Stomach (tissue), 9 donors: ENCODE measurements around the gene NCAPD2. TPM values are rescaled to one million over a fixed set of nuclear protein-coding genes. Genes with fewer than 3 reads are reported as not detected.

Experiments used
- DNase-seq, 2 donors: peaks; one replicate each; pipeline versions ENCODE4 v3.0.0 to v3.0.0-alpha.2; 2013 to 2019
- H3K27ac ChIP-seq, 5 donors: fragments of 200-600 bp in 4 of 5; sonication (generic) in 4 of 5; one replicate each; pipeline ENCODE4 v1.5.1; 2013 to 2019; ENCODE audit warnings: mild to moderate bottlenecking in 1 of 5, moderate library complexity in 1 of 5
- H3K27me3 ChIP-seq, 3 donors: fragments of 200-600 bp; sonication (generic); one replicate each; pipeline ENCODE4 v1.5.1; 2017 to 2019; ENCODE audit warnings: mixed run types in 1 of 3
- H3K36me3 ChIP-seq, 4 donors: fragments of 200-600 bp; sonication (generic); 1 replicate in 3 of 4; 2 replicates in 1 of 4; pipeline ENCODE4 v1.5.1; 2016 to 2019
- H3K4me1 ChIP-seq, 4 donors: fragments of 200-600 bp; sonication (generic); one replicate each; pipeline ENCODE4 v1.5.1; 2016 to 2019
- H3K4me3 ChIP-seq, 4 donors: fragments of 200-600 bp; sonication (generic) in 3 of 4; one replicate each; pipeline ENCODE4 v1.5.1; 2016 to 2019; ENCODE audit warnings: mild to moderate bottlenecking in 1 of 4
- H3K9me3 ChIP-seq, 4 donors: fragments of 200-600 bp; sonication (generic); one replicate each; pipeline ENCODE4 v1.5.1; 2016 to 2019
- CTCF ChIP-seq, 7 experiments: fragments of 450-650 bp in 4 of 7; fragments of 200-600 bp in 3 of 7; sonication (generic) in 3 of 7; IDR thresholded peaks; one replicate each; pipeline ENCODE4 v1.5.1; 2016 to 2019; ENCODE audit warnings: antibody characterized with exemption in 7 of 7, control low read depth in 2 of 7, mild to moderate bottlenecking in 1 of 7
- EP300 ChIP-seq: sonication (generic); formaldehyde crosslinking; IDR thresholded peaks from one replicate; pipeline ENCODE4 v1.6.1; 2017; ENCODE audit warnings: antibody characterized with exemption
- POLR2A ChIP-seq, 4 donors: fragments of 450-650 bp; IDR thresholded peaks; one replicate each; pipeline ENCODE4 v1.6.1; 2016; ENCODE audit warnings: antibody characterized with exemption in 4 of 4, control low read depth in 2 of 4, mild to moderate bottlenecking in 1 of 4, moderate library complexity in 1 of 4
- POLR2AphosphoS5 ChIP-seq, 3 donors: sonication (generic); formaldehyde crosslinking; IDR thresholded peaks; one replicate each; pipeline ENCODE4 v1.6.1; 2016; ENCODE audit warnings: antibody characterized with exemption in 3 of 3
- WGBS, 5 donors: extraction: QIAGEN DNeasy Blood & Tissue Kit in 3 of 5; methylation state at CpG; one replicate each; pipeline versions ENCODE4 v1.1.5 to v1.1.7; 2013 to 2018; 5-methylcytosine and 5-hydroxymethylcytosine counted together
- intact Hi-C: fragments of 100-400 bp; cut with DNase I; formaldehyde crosslinking; loops from one replicate; pipeline ENCODE4 v1.15.1; 2023; ENCODE audit warnings: low total_unique reads
- polyA plus RNA-seq, 3 donors: library from polyadenylated mRNA; stranded (reverse); fragments of 200-250 nt; gene quantifications; one replicate each; pipeline ENCODE4 v1.2.3, GENCODE V29; 2013
- total RNA-seq, 5 donors: library from RNA; depleted of rRNA; stranded (reverse); fragments of >200 nt; gene quantifications; one replicate each; pipeline versions ENCODE4 v1.1.0 to v1.2.3, GENCODE V29; 2014 to 2016
- donor health status: healthy with polysubstance abuse.
- donor health status: Bipolar disorder and iron deficiency.
- donor health status: healthy.

The NCAPD2 gene
- total and polyA plus RNA-seq, 8 donors, result 8.3 to 105 (median 17.6) TPM

GRCh38 chr12:6469092-6469491 lies 24.8 kb upstream of the NCAPD2 start:
- Histone ChIP-seq H3K27ac (peak overlapping the region in 3 of 5 donors; percentile 5 to 96 (median 11)), H3K9me3 (no peaks in the 10 kb centered on the region), H3K36me3 (peaks cover 9 to 26% (median 21%) of the 10 kb centered on the region in 4 donors), H3K27me3 (no peaks in the 10 kb centered on the region), H3K4me1 (peaks cover 30 to 64% (median 33%) of the 10 kb centered on the region in 4 donors), H3K4me3 (peak overlapping the region; percentile 70 to 88 (median 74))
- TF ChIP-seq POLR2AphosphoS5 (IDR thresholded peaks at IDR 0.05), result no peak
- no peak for TF ChIP-seq EP300
- WGBS, 5 donors, result 66 to 79% (median 76%) methylated on average over 6 of the region's 6 CpGs
- intact Hi-C loops, result loop anchor here (10.0 kb wide), 1 partner anchor 144 kb away; no protein-coding TSS in a partner anchor
- DNase-seq, result no peak

- 23 to 30% (median 27%) methylated on average over 12 to 16 of the region's 16 CpGs for WGBS, 5 donors
Measured at GRCh38 chr12:6469609-6470374, 24.1 kb upstream of the NCAPD2 start.

GRCh38 chr12:6470375-6471163 lies 23.3 kb upstream of the NCAPD2 start, which contains the start of gene VAMP1:
Gene VAMP1, minus strand, starts transcription at chr12:6470677. Its CDS starts 146 bp downstream, at chr12:6470531.
- peak within 1 kb of the TSS; percentile 86 to 96 (median 91) for H3K27ac ChIP-seq
- H3K4me3 ChIP-seq, result peak within 1 kb of the TSS; percentile 70 to 88 (median 74)
- peak; percentile 98 to 99 for DNase-seq
- TF ChIP-seq EP300 (no peak), POLR2AphosphoS5 (IDR thresholded peaks at IDR 0.05) (peak; percentile 87 to 100 (median 100)), POLR2A (IDR thresholded peaks at IDR 0.05) (peak in 2 of 4 donors; percentile 93 to 97), CTCF (IDR thresholded peaks at IDR 0.05) (peak in 1 of 7 experiments; percentile 17)
- no peaks in the 10 kb centered on the region for H3K27me3 ChIP-seq
- WGBS, 5 donors, result 0 to 1% (median 0%) methylated on average over 3 to 69 of the region's 69 CpGs
- peaks cover 0 to 13% (median 9%) of the 10 kb centered on the region in 4 donors for H3K36me3 ChIP-seq
- H3K4me1 ChIP-seq, result peaks cover 30 to 53% (median 33%) of the 10 kb centered on the region in 4 donors
- intact Hi-C loops, result no loop called here
- H3K9me3 ChIP-seq, result no peaks in the 10 kb centered on the region

More at GRCh38 chr12:6469609-6470374, 24.1 kb upstream of the NCAPD2 start:
- H3K36me3 ChIP-seq, result peaks cover 2 to 19% (median 14%) of the 10 kb centered on the region in 4 donors
- no peaks in the 10 kb centered on the region for H3K9me3 ChIP-seq
- H3K27me3 ChIP-seq, result no peaks in the 10 kb centered on the region
- H3K4me1 ChIP-seq, result peaks cover 30 to 57% (median 33%) of the 10 kb centered on the region in 4 donors
- no peak for TF ChIP-seq CTCF (IDR thresholded peaks at IDR 0.05)
- TF ChIP-seq POLR2A (IDR thresholded peaks at IDR 0.05), result no peak
- no peak for TF ChIP-seq EP300
- TF ChIP-seq POLR2AphosphoS5 (IDR thresholded peaks at IDR 0.05), result no peak
- intact Hi-C loops, result loop anchor here (10.0 kb wide), 1 partner anchor 145 kb away; no protein-coding TSS in a partner anchor
- peak overlapping the region; percentile 86 to 96 (median 91) for H3K27ac ChIP-seq
- DNase-seq, result no peak
- H3K4me3 ChIP-seq, result peak overlapping the region; percentile 70 to 88 (median 74)

GRCh38 chr12:6471989-6472360 lies 21.9 kb upstream of the NCAPD2 start:
- no peak overlapping the region for H3K4me3 ChIP-seq
- no peaks in the 10 kb centered on the region for H3K36me3 ChIP-seq
- H3K27ac ChIP-seq, result no peak overlapping the region
- no peaks in the 10 kb centered on the region for H3K9me3 ChIP-seq
- intact Hi-C loops, result no loop called here
- no peak for DNase-seq
- no peaks in the 10 kb centered on the region for H3K27me3 ChIP-seq
- whole genome bisulfite sequencing, 5 donors, result 73 to 90% (median 88%) methylated on average over 1 of the region's 1 CpG
- H3K4me1 ChIP-seq, result peaks cover 30 to 39% (median 32%) of the 10 kb centered on the region in 4 donors
- TF ChIP-seq CTCF (IDR thresholded peaks at IDR 0.05) (no peak), POLR2AphosphoS5 (IDR thresholded peaks at IDR 0.05) (no peak), POLR2A (IDR thresholded peaks at IDR 0.05) (no peak), EP300 (no peak)
